ENCODE results near the gene NKX6-2.
"Not testable (repeated sequence)": the region's sequence is repeated elsewhere in the genome, so short reads cannot be mapped to it uniquely, and the experiment has no call there.

NKX6-2 gene

GRCh38 chr10:132752378-132752777 lies 33.6 kb downstream of the NKX6-2 start:
- DNase-seq, result no peak

GRCh38 chr10:132750936-132751335 lies 35.0 kb downstream of the NKX6-2 start:
- DNase-seq, result no peak

GRCh38 chr10:132749371-132749795 lies 36.6 kb downstream of the NKX6-2 start:
- no peak for DNase-seq

GRCh38 chr10:132748545-132749370 lies 37.2 kb downstream of the NKX6-2 start:
- no peak for DNase-seq

GRCh38 chr10:132748135-132748534 lies 37.8 kb downstream of the NKX6-2 start:
- no peak for DNase-seq

- no peak for DNase-seq
Measured at GRCh38 chr10:132746801-132747625, 38.9 kb downstream of the NKX6-2 start.

GRCh38 chr10:132746386-132746785 lies 39.6 kb downstream of the NKX6-2 start:
- no peak for DNase-seq

GRCh38 chr10:132745971-132746370 lies 40.0 kb downstream of the NKX6-2 start:
- no peak for DNase-seq

GRCh38 chr10:132745511-132745910 lies 40.4 kb downstream of the NKX6-2 start:
- DNase-seq, result no peak

GRCh38 chr10:132744839-132745238 lies 41.1 kb downstream of the NKX6-2 start:
- DNase-seq, result no peak

- no peak for DNase-seq
Measured at GRCh38 chr10:132743925-132744490, 41.9 kb downstream of the NKX6-2 start.

- not testable (repeated sequence) for DNase-seq
Measured at GRCh38 chr10:132743196-132743924, 42.6 kb downstream of the NKX6-2 start.

- no peak for DNase-seq
Measured at GRCh38 chr10:132742837-132743194, 43.1 kb downstream of the NKX6-2 start.

- DNase-seq, result no peak
Measured at GRCh38 chr10:132742167-132742836, 43.6 kb downstream of the NKX6-2 start.

- DNase-seq, result no peak
Measured at GRCh38 chr10:132740588-132740987, 45.4 kb downstream of the NKX6-2 start.

- no peak for DNase-seq
Measured at GRCh38 chr10:132739225-132739613, 46.7 kb downstream of the NKX6-2 start.

GRCh38 chr10:132738454-132739224 lies 47.3 kb downstream of the NKX6-2 start:
- no peak for DNase-seq

GRCh38 chr10:132737390-132738048 lies 48.4 kb downstream of the NKX6-2 start:
- no peak for DNase-seq

GRCh38 chr10:132735923-132736391 lies 50.0 kb downstream of the NKX6-2 start:
- DNase-seq, result no peak

- no peak for DNase-seq
Measured at GRCh38 chr10:132735341-132735775, 50.6 kb downstream of the NKX6-2 start.

- DNase-seq, result no peak
Measured at GRCh38 chr10:132733926-132734325, 52.0 kb downstream of the NKX6-2 start.

Data from activated CD8-positive, alpha-beta memory T cell treated with anti-CD3 and anti-CD28 coated beads, Interleukin-2, amount 50 U/mL, for 4 hours (primary cell).